Lower leg skin (tissue), 3 donors: ENCODE measurements around the gene CIAO1.

ENCODE experiments used
- POLR2A ChIP-seq, 2 donors: fragments of 450-650 bp; IDR thresholded peaks; one replicate each; pipeline ENCODE4 v1.6.1; 2016 to 2017; ENCODE audit warnings: antibody characterized with exemption in 2 of 2, mild to moderate bottlenecking in 1 of 2, moderate library complexity in 1 of 2
- TF ChIP-seq, protein P1 (sequence below), 3 donors: fragments of 450-650 bp; IDR thresholded peaks; one replicate each; pipeline ENCODE4 v1.5.1; 2016; ENCODE audit warnings: antibody characterized with exemption in 3 of 3, mild to moderate bottlenecking in 3 of 3, moderate library complexity in 2 of 3

DNA sequence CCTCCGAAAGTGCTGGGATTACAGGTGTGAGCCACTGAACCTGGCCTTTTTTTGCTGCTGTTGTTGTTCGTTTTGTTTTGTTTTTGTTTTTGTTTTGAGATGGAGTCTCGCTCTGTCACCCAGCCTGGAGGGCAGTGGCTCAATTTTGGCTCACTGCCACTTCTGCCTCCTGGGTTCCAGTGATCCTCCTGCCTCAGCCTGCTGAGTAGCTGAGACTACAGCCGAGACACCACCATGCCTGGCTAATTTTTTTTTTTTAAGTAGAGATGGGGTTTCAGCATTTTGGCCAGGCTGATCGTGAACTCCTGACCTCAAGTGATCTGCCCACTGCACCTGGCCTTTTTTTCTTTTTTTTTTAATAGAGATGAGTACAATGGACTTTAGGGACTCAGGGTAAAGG, 22.2 kb upstream of the CIAO1 start:
- TF ChIP-seq, protein P1, sequence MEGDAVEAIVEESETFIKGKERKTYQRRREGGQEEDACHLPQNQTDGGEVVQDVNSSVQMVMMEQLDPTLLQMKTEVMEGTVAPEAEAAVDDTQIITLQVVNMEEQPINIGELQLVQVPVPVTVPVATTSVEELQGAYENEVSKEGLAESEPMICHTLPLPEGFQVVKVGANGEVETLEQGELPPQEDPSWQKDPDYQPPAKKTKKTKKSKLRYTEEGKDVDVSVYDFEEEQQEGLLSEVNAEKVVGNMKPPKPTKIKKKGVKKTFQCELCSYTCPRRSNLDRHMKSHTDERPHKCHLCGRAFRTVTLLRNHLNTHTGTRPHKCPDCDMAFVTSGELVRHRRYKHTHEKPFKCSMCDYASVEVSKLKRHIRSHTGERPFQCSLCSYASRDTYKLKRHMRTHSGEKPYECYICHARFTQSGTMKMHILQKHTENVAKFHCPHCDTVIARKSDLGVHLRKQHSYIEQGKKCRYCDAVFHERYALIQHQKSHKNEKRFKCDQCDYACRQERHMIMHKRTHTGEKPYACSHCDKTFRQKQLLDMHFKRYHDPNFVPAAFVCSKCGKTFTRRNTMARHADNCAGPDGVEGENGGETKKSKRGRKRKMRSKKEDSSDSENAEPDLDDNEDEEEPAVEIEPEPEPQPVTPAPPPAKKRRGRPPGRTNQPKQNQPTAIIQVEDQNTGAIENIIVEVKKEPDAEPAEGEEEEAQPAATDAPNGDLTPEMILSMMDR (IDR thresholded peaks at IDR 0.05) = no peak
- no peak for TF ChIP-seq POLR2A (IDR thresholded peaks at IDR 0.05)
